Gastroesophageal sphincter (tissue), 4 donors: ENCODE data around the gene RASL12. TPM values are rescaled to one million over a fixed set of nuclear protein-coding genes. Genes with fewer than 3 reads are reported as not detected.

Source experiments
- ATAC-seq: fragments of 150-250 bp; one replicate; pipeline ENCODE4 v1.9.1; 2016; ENCODE audit warnings: mild to moderate bottlenecking, moderate library complexity
- H3K27ac ChIP-seq, 4 donors: fragments of 200-600 bp; sonication (generic) in 3 of 4; 1 replicate in 3 of 4; 2 replicates in 1 of 4; pipeline ENCODE4 v1.5.1; 2016 to 2019
- H3K27me3 ChIP-seq: fragments of 200-600 bp; sonication (generic); one replicate; pipeline ENCODE4 v1.5.1; 2019
- H3K36me3 ChIP-seq, 2 donors: fragments of 200-600 bp; sonication (generic); one replicate each; pipeline ENCODE4 v1.5.1; 2019; ENCODE audit warnings: control low read depth in 1 of 2
- H3K4me1 ChIP-seq, 3 donors: fragments of 200-600 bp; sonication (generic); 1 replicate in 2 of 3; 2 replicates in 1 of 3; pipeline ENCODE4 v1.5.1; 2016 to 2019; ENCODE audit warnings: control low read depth in 2 of 3
- H3K4me3 ChIP-seq, 2 donors: fragments of 200-600 bp; sonication (generic); one replicate each; pipeline ENCODE4 v1.5.1; 2019; ENCODE audit warnings: mild to moderate bottlenecking in 1 of 2, moderate library complexity in 1 of 2
- H3K9me3 ChIP-seq, 3 donors: fragments of 200-600 bp; sonication (generic); one replicate each; pipeline ENCODE4 v1.5.1; 2017 to 2019; ENCODE audit warnings: control low read depth in 2 of 3
- EP300 ChIP-seq: sonication (generic); formaldehyde crosslinking; IDR thresholded peaks from one replicate; pipeline ENCODE4 v1.6.1; 2017; ENCODE audit warnings: antibody characterized with exemption, mild to moderate bottlenecking
- POLR2A ChIP-seq, 2 donors: fragments of 450-650 bp; IDR thresholded peaks; one replicate each; pipeline ENCODE4 v1.6.1; 2017; ENCODE audit warnings: antibody characterized with exemption in 2 of 2, mild to moderate bottlenecking in 2 of 2, moderate library complexity in 1 of 2
- POLR2AphosphoS5 ChIP-seq: sonication (generic); formaldehyde crosslinking; IDR thresholded peaks from one replicate; pipeline ENCODE4 v1.6.1; 2017; ENCODE audit warnings: antibody characterized with exemption
- WGBS, 2 donors: methylation state at CpG; one replicate each; pipeline ENCODE4 v1.1.5; 2018; ENCODE audit warnings: low coverage in 1 of 2; 5-methylcytosine and 5-hydroxymethylcytosine counted together
- total RNA-seq, 4 donors: library from RNA; depleted of rRNA; stranded (reverse); fragments of >200 nt; gene quantifications; one replicate each; pipeline ENCODE4 v1.1.0, GENCODE V29; 2016
- TF ChIP-seq, protein P1 (sequence below), 4 experiments: fragments of 200-600 bp in 2 of 4; fragments of 450-650 bp in 2 of 4; sonication (generic) in 1 of 4; IDR thresholded peaks; one replicate each; pipeline ENCODE4 v1.5.1; 2017 to 2019; ENCODE audit warnings: antibody characterized with exemption in 4 of 4, mild to moderate bottlenecking in 2 of 4, moderate library complexity in 2 of 4

The RASL12 gene
- total RNA-seq, 4 donors from 2014 or later = 43.2 to 244 (median 179) TPM

DNA sequence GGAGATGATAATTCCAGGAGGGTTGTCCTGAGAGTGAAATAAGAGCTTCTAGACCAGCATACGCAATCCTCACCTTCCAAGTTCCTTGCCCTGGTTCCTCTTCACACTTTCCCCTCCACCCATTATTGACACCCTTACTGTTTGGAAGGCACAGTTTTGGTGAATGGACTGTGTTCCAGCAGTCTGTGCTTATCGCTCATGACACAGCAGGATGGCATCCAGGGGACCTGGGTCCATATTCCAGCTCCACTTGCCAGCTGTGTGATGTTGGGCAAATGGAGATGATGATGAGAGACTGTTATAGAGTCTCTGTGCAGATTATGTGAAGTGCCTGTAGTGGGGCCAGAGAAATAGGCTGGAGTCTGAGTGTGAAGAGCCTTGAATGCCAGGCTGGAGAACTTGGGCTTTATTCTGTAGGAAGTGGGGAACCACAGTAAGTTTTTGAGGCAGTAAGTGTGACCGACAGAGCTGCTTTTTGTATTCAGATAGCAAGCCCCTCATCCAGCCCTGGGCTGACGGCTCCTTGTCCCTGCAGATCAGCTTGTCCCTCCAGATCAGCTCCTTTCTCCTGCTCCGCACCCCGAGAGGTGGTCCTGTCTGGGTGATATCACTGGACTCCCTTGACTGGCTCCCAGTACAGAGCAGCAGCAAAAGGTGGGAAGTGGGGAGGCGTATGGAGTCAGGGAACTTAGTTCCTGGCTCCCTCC lies 16.9 kb upstream of the RASL12 start:
- no peak for ATAC-seq
- WGBS, 2 donors = 81 to 86% methylated on average over 3 of the region's 7 CpGs
- no peak for TF ChIP-seq EP300
- TF ChIP-seq, protein P1, sequence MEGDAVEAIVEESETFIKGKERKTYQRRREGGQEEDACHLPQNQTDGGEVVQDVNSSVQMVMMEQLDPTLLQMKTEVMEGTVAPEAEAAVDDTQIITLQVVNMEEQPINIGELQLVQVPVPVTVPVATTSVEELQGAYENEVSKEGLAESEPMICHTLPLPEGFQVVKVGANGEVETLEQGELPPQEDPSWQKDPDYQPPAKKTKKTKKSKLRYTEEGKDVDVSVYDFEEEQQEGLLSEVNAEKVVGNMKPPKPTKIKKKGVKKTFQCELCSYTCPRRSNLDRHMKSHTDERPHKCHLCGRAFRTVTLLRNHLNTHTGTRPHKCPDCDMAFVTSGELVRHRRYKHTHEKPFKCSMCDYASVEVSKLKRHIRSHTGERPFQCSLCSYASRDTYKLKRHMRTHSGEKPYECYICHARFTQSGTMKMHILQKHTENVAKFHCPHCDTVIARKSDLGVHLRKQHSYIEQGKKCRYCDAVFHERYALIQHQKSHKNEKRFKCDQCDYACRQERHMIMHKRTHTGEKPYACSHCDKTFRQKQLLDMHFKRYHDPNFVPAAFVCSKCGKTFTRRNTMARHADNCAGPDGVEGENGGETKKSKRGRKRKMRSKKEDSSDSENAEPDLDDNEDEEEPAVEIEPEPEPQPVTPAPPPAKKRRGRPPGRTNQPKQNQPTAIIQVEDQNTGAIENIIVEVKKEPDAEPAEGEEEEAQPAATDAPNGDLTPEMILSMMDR (IDR thresholded peaks at IDR 0.05) = no peak
- TF ChIP-seq POLR2A (IDR thresholded peaks at IDR 0.05) = no peak
- TF ChIP-seq POLR2AphosphoS5 = no peak
- Histone ChIP-seq H3K27me3 (no peaks in the 10 kb centered on the region), H3K36me3 (no peaks in the 10 kb centered on the region), H3K4me1 (peaks cover 13 to 96% (median 55%) of the 10 kb centered on the region in 3 donors), H3K27ac (peak overlapping the region; percentile 88 to 98 (median 90)), H3K4me3 (no peak overlapping the region), H3K9me3 (no peaks in the 10 kb centered on the region)

DNA sequence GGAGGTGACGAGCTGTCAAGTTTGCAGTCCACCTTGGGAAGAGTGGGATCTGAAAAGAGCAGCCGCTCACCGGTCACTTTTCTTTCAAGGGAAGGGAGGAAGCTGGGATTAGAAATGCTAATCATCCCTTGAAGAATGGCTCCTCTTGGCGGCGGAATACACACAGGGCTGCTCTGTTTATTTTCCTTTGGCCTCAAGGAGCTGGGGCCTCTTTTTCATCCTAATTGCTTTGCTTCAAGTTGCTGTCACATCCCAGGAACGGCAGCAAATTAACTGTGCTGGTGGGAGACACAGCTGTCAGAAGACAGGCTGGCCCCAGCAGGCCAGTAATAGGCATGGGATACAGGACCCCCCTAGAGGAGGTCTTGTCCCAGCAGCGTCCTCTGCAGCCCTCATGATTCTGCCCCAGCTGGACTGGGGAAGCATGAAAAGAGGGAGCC lies 15.5 kb upstream of the RASL12 start:
- H3K9me3 ChIP-seq = no peaks in the 10 kb centered on the region
- TF ChIP-seq EP300 = no peak
- TF ChIP-seq, protein P1 (IDR thresholded peaks at IDR 0.05) = peak in 3 of 4 experiments; percentile 49 to 68 (median 62)
- no peaks in the 10 kb centered on the region for H3K27me3 ChIP-seq
- no peaks in the 10 kb centered on the region for H3K36me3 ChIP-seq
- no peak overlapping the region for H3K4me3 ChIP-seq
- peaks cover 11 to 87% (median 47%) of the 10 kb centered on the region in 3 donors for H3K4me1 ChIP-seq
- peak overlapping the region; percentile 51 to 89 (median 84) for H3K27ac ChIP-seq
- ATAC-seq = no peak
- 0 to 4% methylated on average over 5 to 6 of the region's 7 CpGs for WGBS, 2 donors

DNA sequence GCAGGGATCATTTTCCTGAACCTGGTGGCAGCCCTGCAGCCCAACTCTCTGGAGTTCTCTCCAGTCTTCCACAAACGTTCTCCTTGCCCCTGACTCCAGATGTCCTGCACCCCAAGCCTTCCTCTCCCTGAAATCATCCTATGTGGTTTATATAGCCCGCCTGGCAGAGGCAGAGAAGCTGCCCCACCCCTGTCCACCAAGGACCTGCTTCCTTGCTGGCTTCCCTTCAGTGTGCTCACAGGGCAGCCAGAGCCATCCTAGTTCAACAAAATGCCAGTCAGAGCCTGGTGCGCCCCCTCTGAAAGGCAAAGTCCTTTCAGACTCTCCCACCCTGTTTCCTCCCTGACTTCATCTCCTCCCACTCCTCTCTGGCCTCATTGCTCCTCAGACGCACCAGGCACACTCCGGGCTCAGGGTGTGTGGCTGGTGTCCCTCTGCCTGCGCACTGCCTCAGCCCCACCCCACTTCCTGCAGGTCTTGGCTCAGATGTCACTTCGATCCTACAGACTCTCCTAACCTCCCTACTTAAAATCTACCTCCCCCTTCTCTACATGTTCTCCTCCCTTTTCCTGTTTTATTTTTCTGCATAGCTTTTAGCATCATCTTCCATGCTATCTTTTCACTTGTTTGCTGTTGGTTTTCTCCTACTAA lies 14.6 kb upstream of the RASL12 start:
- H3K4me3 ChIP-seq = no peak overlapping the region
- peaks cover 3% of the 10 kb centered on the region for H3K27me3 ChIP-seq
- ATAC-seq = no peak
- no peaks in the 10 kb centered on the region for H3K9me3 ChIP-seq
- 20 to 23% methylated on average over 1 to 6 of the region's 7 CpGs for WGBS, 2 donors
- H3K4me1 ChIP-seq = peaks cover 11 to 87% (median 43%) of the 10 kb centered on the region in 3 donors
- H3K36me3 ChIP-seq = no peaks in the 10 kb centered on the region
- H3K27ac ChIP-seq = peak overlapping the region; percentile 51 to 89 (median 84)
- TF ChIP-seq, protein P1 (IDR thresholded peaks at IDR 0.05) = no peak
- TF ChIP-seq POLR2AphosphoS5 = no peak
- TF ChIP-seq POLR2A (IDR thresholded peaks at IDR 0.05) = no peak
- TF ChIP-seq EP300 = no peak

DNA sequence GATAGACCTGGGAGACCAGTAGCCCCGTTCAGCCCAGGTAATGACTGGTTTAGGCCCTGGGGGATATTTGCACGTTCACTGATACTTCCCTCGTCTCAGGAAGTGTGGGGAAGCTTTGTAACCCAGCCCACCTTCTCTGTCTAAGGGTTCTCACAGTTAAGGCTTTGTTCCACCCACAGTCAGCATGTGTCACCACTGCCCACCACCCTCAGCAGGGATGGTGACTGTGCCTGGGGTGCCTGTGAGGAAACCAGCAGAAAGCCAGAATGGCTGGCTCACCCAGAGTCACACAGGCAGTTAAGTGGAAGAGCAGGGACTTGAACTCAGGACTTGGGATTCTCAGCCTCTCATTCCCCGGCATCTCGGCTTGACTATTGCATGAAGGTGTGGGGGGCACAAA lies 14.0 kb upstream of the RASL12 start:
- Histone ChIP-seq H3K36me3 (no peaks in the 10 kb centered on the region), H3K27me3 (peaks cover 9% of the 10 kb centered on the region), H3K27ac (peak overlapping the region; percentile 51 to 89 (median 84)), H3K9me3 (no peaks in the 10 kb centered on the region), H3K4me3 (no peak overlapping the region), H3K4me1 (peaks cover 11 to 87% (median 36%) of the 10 kb centered on the region in 3 donors)
- no peak for ATAC-seq
- WGBS, 2 donors = 75% methylated on average over 2 to 3 of the region's 5 CpGs
- TF ChIP-seq POLR2A (IDR thresholded peaks at IDR 0.05) = no peak
- TF ChIP-seq, protein P1 (IDR thresholded peaks at IDR 0.05) = no peak
- no peak for TF ChIP-seq POLR2AphosphoS5
- TF ChIP-seq EP300 = no peak
